H9 (cell line): ENCODE data around the gene OMG. TPM values are rescaled to one million over a fixed set of nuclear protein-coding genes. Genes with fewer than 3 reads are reported as not detected.

Experiments used
- DNase-seq: peaks from one replicate; pipeline ENCODE4 v3.0.0-alpha.2; 2017
- H2AFZ ChIP-seq: one replicate; pipeline ENCODE4 v1.6.1; 2013; ENCODE audit warnings: mild to moderate bottlenecking, low read length, control low read depth, moderate library complexity
- H2AK5ac ChIP-seq: 2 replicates; pipeline ENCODE4 v1.6.1; 2013; ENCODE audit warnings: low read length, control low read depth, mixed read lengths; ENCODE audit not compliant: insufficient read length
- H2BK120ac ChIP-seq: one replicate; pipeline ENCODE4 v1.6.1; 2013; ENCODE audit warnings: low read depth, mild to moderate bottlenecking, low read length, control low read depth, inconsistent platforms; ENCODE audit not compliant: poor library complexity, severe bottlenecking
- H2BK12ac ChIP-seq: 2 replicates; pipeline ENCODE4 v1.6.1; 2013; ENCODE audit warnings: low read length, control low read depth, mixed read lengths, low read depth; ENCODE audit not compliant: insufficient read length
- H2BK15ac ChIP-seq: 2 replicates; pipeline ENCODE4 v1.6.1; 2013; ENCODE audit warnings: low read depth, low read length, control low read depth
- H2BK20ac ChIP-seq: one replicate; pipeline ENCODE4 v1.6.1; 2013; ENCODE audit warnings: low read depth, mild to moderate bottlenecking, low read length, control low read depth, inconsistent platforms; ENCODE audit not compliant: poor library complexity, severe bottlenecking
- H2BK5ac ChIP-seq: 2 replicates; pipeline ENCODE4 v1.6.1; 2013; ENCODE audit warnings: low read length, control low read depth, mixed read lengths; ENCODE audit not compliant: insufficient read length
- H3K14ac ChIP-seq: 2 replicates; pipeline ENCODE4 v1.6.1; 2013; ENCODE audit warnings: low read length, control low read depth; ENCODE audit not compliant: insufficient read depth
- H3K18ac ChIP-seq: 2 replicates; pipeline ENCODE4 v1.6.1; 2013; ENCODE audit warnings: low read depth, mild to moderate bottlenecking, mixed read lengths, low read length, control low read depth; ENCODE audit not compliant: insufficient read length
- H3K23ac ChIP-seq: 2 replicates; pipeline ENCODE4 v1.6.1; 2013; ENCODE audit warnings: low read length, control low read depth, mixed read lengths, low read depth; ENCODE audit not compliant: insufficient read length
- H3K23me2 ChIP-seq: 2 replicates; pipeline ENCODE4 v1.6.1; 2013; ENCODE audit warnings: low read depth, mild to moderate bottlenecking, mixed read lengths, low read length, control low read depth; ENCODE audit not compliant: insufficient read length, poor library complexity, severe bottlenecking
- H3K27ac ChIP-seq: 2 replicates; pipeline ENCODE4 v1.5.1; 2013; ENCODE audit warnings: low read length, control low read depth, mixed read lengths, low read depth; ENCODE audit not compliant: insufficient read length
- H3K27me3 ChIP-seq: 2 replicates; pipeline ENCODE4 v1.6.1; 2013; ENCODE audit warnings: low read length, control low read depth, inconsistent platforms; ENCODE audit not compliant: insufficient read depth
- H3K4ac ChIP-seq: 2 replicates; pipeline ENCODE4 v1.6.1; 2013; ENCODE audit warnings: low read depth, mild to moderate bottlenecking, control low read depth, inconsistent platforms, low read length, moderate library complexity
- H3K4me1 ChIP-seq: 2 replicates; pipeline ENCODE4 v1.6.1; 2013; ENCODE audit warnings: low read length, control low read depth, inconsistent platforms; ENCODE audit not compliant: insufficient read depth
- H3K4me2 ChIP-seq: 2 replicates; pipeline ENCODE4 v1.6.1; 2013; ENCODE audit warnings: low read length, control low read depth, mixed read lengths; ENCODE audit not compliant: insufficient read length, insufficient read depth
- H3K56ac ChIP-seq: 2 replicates; pipeline ENCODE4 v1.6.1; 2013; ENCODE audit warnings: low read depth, mild to moderate bottlenecking, mixed read lengths, low read length, control low read depth; ENCODE audit not compliant: insufficient read length
- H3K79me1 ChIP-seq: 2 replicates; pipeline ENCODE4 v1.6.1; 2013; ENCODE audit warnings: low read depth, mild to moderate bottlenecking, moderate library complexity, low read length, control low read depth, inconsistent platforms; ENCODE audit not compliant: insufficient read depth, poor library complexity, severe bottlenecking
- H3K79me2 ChIP-seq: 2 replicates; pipeline ENCODE4 v1.6.1; 2013; ENCODE audit warnings: low read length, control low read depth, inconsistent platforms; ENCODE audit not compliant: insufficient read depth
- H3K9ac ChIP-seq: 2 replicates; pipeline ENCODE4 v1.6.1; 2013; ENCODE audit warnings: low read length, control low read depth, mixed read lengths; ENCODE audit not compliant: insufficient read length; ENCODE audit errors: extremely low read depth
- H3K9me3 ChIP-seq: one replicate; pipeline ENCODE4 v1.6.1; 2013; ENCODE audit warnings: low read depth, low read length, inconsistent platforms; ENCODE audit not compliant: control insufficient read depth
- H3T11ph ChIP-seq: one replicate; pipeline ENCODE4 v1.6.1; 2013; ENCODE audit warnings: mild to moderate bottlenecking, low read length, control low read depth, inconsistent platforms
- H4K20me1 ChIP-seq: one replicate; pipeline ENCODE4 v1.6.1; 2013; ENCODE audit not compliant: control insufficient read depth, insufficient read length, insufficient read depth
- H4K5ac ChIP-seq: 2 replicates; pipeline ENCODE4 v1.6.1; 2013; ENCODE audit warnings: low read depth, mild to moderate bottlenecking, mixed read lengths, low read length, control low read depth; ENCODE audit not compliant: insufficient read length
- H4K8ac ChIP-seq: replicated peaks from 2 replicates; pipeline ENCODE4 v1.6.1; 2013; ENCODE audit warnings: low read length, control low read depth, mixed read lengths, low read depth; ENCODE audit not compliant: insufficient read length
- H4K91ac ChIP-seq: 2 replicates; pipeline ENCODE4 v1.6.1; 2013; ENCODE audit warnings: low read depth, mild to moderate bottlenecking, moderate library complexity, mixed read lengths, low read length, control low read depth; ENCODE audit not compliant: insufficient read length
- H3K27ac Mint-ChIP-seq, 3 experiments: 2 replicates in 2 of 3; 3 replicates in 1 of 3; pipeline ENCODE4 v1.8.0; 2020 to 2021; ENCODE audit warnings: mixed read lengths in 3 of 3, mild to moderate bottlenecking in 1 of 3, moderate library complexity in 1 of 3
- H3K27me3 Mint-ChIP-seq: 2 replicates; pipeline ENCODE4 v1.8.0; 2021; ENCODE audit warnings: low read depth, mild to moderate bottlenecking, moderate library complexity, mixed read lengths
- H3K36me3 Mint-ChIP-seq, 3 experiments: 2 replicates in 2 of 3; 3 replicates in 1 of 3; pipeline ENCODE4 v1.8.0; 2020 to 2021; ENCODE audit warnings: low read depth in 3 of 3, mixed read lengths in 3 of 3; ENCODE audit not compliant: insufficient read depth in 1 of 3
- H3K4me1 Mint-ChIP-seq, 2 experiments: 2 replicates each; pipeline ENCODE4 v1.8.0; 2020; ENCODE audit warnings: mixed read lengths in 2 of 2
- H3K4me3 Mint-ChIP-seq, 2 experiments: 2 replicates in 1 of 2; 3 replicates in 1 of 2; pipeline ENCODE4 v1.8.0; 2020 to 2021; ENCODE audit warnings: mild to moderate bottlenecking in 2 of 2, mixed read lengths in 2 of 2, moderate library complexity in 1 of 2
- H3K9me3 Mint-ChIP-seq, 2 experiments: 2 replicates in 1 of 2; 3 replicates in 1 of 2; pipeline ENCODE4 v1.8.0; 2020; ENCODE audit warnings: mild to moderate bottlenecking in 2 of 2, mixed read lengths in 2 of 2, moderate library complexity in 1 of 2
- WGBS: extraction: QIAGEN DNeasy Blood & Tissue Kit; methylation state at CpG from one replicate; pipeline ENCODE4 v1.1.7; 2013; ENCODE audit warnings: missing lambda C conversion rate, low lambda C conversion rate, mixed read lengths; ENCODE audit not compliant: insufficient read length; ENCODE audit errors: extremely low coverage; 5-methylcytosine and 5-hydroxymethylcytosine counted together
- total RNA-seq: library from RNA; stranded (reverse); gene quantifications from 2 replicates; pipeline ENCODE4 v1.2.1, GENCODE V29; 2021
- TF ChIP-seq, protein P1 (sequence below): fragments of 200-600 bp; sonication (generic); conservative IDR thresholded peaks from 3 replicates; pipeline ENCODE4 v1.8.0; 2021; ENCODE audit warnings: antibody characterized with exemption, mild to moderate bottlenecking

Gene OMG
- total RNA-seq, 1 experiment from 2014 or later: not detected

DNA sequence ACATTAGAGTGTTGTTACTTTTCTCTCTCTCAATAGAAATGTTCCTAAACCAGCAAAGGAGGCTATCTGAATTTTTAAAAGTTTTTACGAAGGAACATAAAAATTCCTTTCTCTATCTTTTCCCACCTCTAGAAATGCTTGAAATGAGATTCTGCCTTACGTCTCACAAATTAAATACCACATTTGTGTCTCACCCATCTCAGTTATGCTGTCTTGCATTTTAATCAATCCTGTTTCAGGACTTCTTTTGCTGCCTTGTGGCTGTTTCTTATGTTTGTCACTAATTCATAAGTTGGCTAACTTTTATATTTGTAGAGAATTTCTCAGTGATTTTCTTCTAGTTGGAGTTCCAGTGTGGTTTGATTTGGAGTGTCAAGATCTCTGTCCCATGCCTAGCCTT is 3.5 kb downstream of the OMG start:
- H3K23me2 ChIP-seq: no peaks in the 10 kb centered on the region
- WGBS: no CpG with 5 or more reads among the region's 2 CpGs

More for the DNA sequence above, 3.5 kb downstream of the OMG start:
- Histone ChIP-seq H3K18ac (no peak overlapping the region), H3K4me1 (no peaks in the 10 kb centered on the region), H2AFZ (no peak overlapping the region), H3K79me1 (no peaks in the 10 kb centered on the region), H2BK120ac (no peak overlapping the region), H3K27ac (no peak overlapping the region), H2BK5ac (no peak overlapping the region), H2BK20ac (no peak overlapping the region), H4K8ac (no peak overlapping the region), H3K23ac (no peak overlapping the region), H2BK12ac (no peak overlapping the region), H3T11ph (no peak overlapping the region), H3K27me3 (no peaks in the 10 kb centered on the region), H4K20me1 (no peaks in the 10 kb centered on the region), H2BK15ac (no peak overlapping the region), H4K91ac (no peak overlapping the region), H2AK5ac (no peak overlapping the region), H3K9me3 (no peaks in the 10 kb centered on the region), H3K56ac (no peak overlapping the region), H3K79me2 (no peaks in the 10 kb centered on the region), H4K5ac (no peak overlapping the region), H3K4ac (no peak overlapping the region), H3K4me2 (no peak overlapping the region), H3K14ac (no peak overlapping the region), H3K9ac (no peak overlapping the region)
- TF ChIP-seq, protein P1, sequence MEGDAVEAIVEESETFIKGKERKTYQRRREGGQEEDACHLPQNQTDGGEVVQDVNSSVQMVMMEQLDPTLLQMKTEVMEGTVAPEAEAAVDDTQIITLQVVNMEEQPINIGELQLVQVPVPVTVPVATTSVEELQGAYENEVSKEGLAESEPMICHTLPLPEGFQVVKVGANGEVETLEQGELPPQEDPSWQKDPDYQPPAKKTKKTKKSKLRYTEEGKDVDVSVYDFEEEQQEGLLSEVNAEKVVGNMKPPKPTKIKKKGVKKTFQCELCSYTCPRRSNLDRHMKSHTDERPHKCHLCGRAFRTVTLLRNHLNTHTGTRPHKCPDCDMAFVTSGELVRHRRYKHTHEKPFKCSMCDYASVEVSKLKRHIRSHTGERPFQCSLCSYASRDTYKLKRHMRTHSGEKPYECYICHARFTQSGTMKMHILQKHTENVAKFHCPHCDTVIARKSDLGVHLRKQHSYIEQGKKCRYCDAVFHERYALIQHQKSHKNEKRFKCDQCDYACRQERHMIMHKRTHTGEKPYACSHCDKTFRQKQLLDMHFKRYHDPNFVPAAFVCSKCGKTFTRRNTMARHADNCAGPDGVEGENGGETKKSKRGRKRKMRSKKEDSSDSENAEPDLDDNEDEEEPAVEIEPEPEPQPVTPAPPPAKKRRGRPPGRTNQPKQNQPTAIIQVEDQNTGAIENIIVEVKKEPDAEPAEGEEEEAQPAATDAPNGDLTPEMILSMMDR: no peak
- peaks cover 16% of the 10 kb centered on the region in 2 experiments for H3K4me1 Mint-ChIP-seq
- peaks cover 0 to 4% (median 0%) of the 10 kb centered on the region in 3 experiments; a peak in 1 of 7 replicates for H3K36me3 Mint-ChIP-seq
- DNase-seq: no peak
- H3K4me3 Mint-ChIP-seq: no peak overlapping the region
- no peaks in the 10 kb centered on the region for H3K27me3 Mint-ChIP-seq
- no peaks in the 10 kb centered on the region for H3K9me3 Mint-ChIP-seq
- peak overlapping the region; percentile 21 to 46 (median 44); a peak in 5 of 7 replicates for H3K27ac Mint-ChIP-seq
